Measurements from ENCODE around the gene DOK1. TPM values are rescaled to one million over a fixed set of nuclear protein-coding genes. Genes with fewer than 3 reads are reported as not detected.

The DOK1 gene
- polyA plus RNA-seq, 3 donors = 48.0 to 53.6 (median 49.3) TPM

GRCh38 chr2:74599676-74600075 lies 45.2 kb downstream of the DOK1 start:
- H4K20me1 ChIP-seq (ENCODE audit: insufficient read depth, low read length) = no peaks in the 10 kb centered on the region
- H3K4me1 Mint-ChIP-seq = peaks cover 3% of the 10 kb centered on the region
- no peak for DNase-seq
- TF ChIP-seq, protein P1, sequence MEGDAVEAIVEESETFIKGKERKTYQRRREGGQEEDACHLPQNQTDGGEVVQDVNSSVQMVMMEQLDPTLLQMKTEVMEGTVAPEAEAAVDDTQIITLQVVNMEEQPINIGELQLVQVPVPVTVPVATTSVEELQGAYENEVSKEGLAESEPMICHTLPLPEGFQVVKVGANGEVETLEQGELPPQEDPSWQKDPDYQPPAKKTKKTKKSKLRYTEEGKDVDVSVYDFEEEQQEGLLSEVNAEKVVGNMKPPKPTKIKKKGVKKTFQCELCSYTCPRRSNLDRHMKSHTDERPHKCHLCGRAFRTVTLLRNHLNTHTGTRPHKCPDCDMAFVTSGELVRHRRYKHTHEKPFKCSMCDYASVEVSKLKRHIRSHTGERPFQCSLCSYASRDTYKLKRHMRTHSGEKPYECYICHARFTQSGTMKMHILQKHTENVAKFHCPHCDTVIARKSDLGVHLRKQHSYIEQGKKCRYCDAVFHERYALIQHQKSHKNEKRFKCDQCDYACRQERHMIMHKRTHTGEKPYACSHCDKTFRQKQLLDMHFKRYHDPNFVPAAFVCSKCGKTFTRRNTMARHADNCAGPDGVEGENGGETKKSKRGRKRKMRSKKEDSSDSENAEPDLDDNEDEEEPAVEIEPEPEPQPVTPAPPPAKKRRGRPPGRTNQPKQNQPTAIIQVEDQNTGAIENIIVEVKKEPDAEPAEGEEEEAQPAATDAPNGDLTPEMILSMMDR (IDR thresholded peaks at IDR 0.05) = no peak
- no peak overlapping the region for H3K4me2 ChIP-seq (replicated peaks; ENCODE audit: extremely low read depth, low read length, poor library complexity, severe bottlenecking)
- no peak overlapping the region for H3K4me3 ChIP-seq (replicated peaks in 1 of 3; ENCODE audit: low read depth in 2 of 3, low read length in 3 of 3)
- H3K27ac ChIP-seq (ENCODE audit: low read depth in 1 of 2, low read length in 2 of 2) = no peak overlapping the region
- intact Hi-C loops (cut with micrococcal nuclease) = no loop called here
- H3K27me3 Mint-ChIP-seq (ENCODE audit: low read depth in 3 of 3) = peaks cover 11 to 19% (median 11%) of the 10 kb centered on the region in 3 donors
- H3K79me2 ChIP-seq (ENCODE audit: insufficient read depth, low read length) = no peaks in the 10 kb centered on the region
- peaks cover 0 to 5% of the 10 kb centered on the region in 2 donors for H3K4me1 ChIP-seq (ENCODE audit: control insufficient read depth in 1 of 2, insufficient read depth in 2 of 2, low read length in 2 of 2)
- H3K36me3 ChIP-seq (replicated peaks in 1 of 2; ENCODE audit: control insufficient read depth in 1 of 2, insufficient read depth in 2 of 2, low read length in 2 of 2) = no peaks in the 10 kb centered on the region
- no peaks in the 10 kb centered on the region for H3K9me3 ChIP-seq (replicated peaks in 1 of 2; ENCODE audit: control insufficient read depth in 1 of 2, insufficient read depth in 1 of 2, low read length in 2 of 2)
- H2AFZ ChIP-seq (ENCODE audit: insufficient read depth, low read depth, low read length, poor library complexity, severe bottlenecking) = no peak overlapping the region
- peaks cover 0 to 2% (median 0%) of the 10 kb centered on the region in 7 donors for H3K9me3 Mint-ChIP-seq
- no peaks in the 10 kb centered on the region for H3K36me3 Mint-ChIP-seq
- H3K27ac Mint-ChIP-seq = no peak overlapping the region
- WGBS (ENCODE audit: insufficient coverage) = no CpG with 5 or more reads among the region's 3 CpGs
- H3K9ac ChIP-seq (ENCODE audit: insufficient read depth, low read length, poor library complexity, severe bottlenecking) = no peak overlapping the region
- no peak overlapping the region for H3K4me3 Mint-ChIP-seq
- peaks cover 2 to 3% of the 10 kb centered on the region in 2 donors for H3K27me3 ChIP-seq (ENCODE audit: control insufficient read depth in 2 of 2, insufficient read depth in 2 of 2, low read length in 2 of 2)

DNA sequence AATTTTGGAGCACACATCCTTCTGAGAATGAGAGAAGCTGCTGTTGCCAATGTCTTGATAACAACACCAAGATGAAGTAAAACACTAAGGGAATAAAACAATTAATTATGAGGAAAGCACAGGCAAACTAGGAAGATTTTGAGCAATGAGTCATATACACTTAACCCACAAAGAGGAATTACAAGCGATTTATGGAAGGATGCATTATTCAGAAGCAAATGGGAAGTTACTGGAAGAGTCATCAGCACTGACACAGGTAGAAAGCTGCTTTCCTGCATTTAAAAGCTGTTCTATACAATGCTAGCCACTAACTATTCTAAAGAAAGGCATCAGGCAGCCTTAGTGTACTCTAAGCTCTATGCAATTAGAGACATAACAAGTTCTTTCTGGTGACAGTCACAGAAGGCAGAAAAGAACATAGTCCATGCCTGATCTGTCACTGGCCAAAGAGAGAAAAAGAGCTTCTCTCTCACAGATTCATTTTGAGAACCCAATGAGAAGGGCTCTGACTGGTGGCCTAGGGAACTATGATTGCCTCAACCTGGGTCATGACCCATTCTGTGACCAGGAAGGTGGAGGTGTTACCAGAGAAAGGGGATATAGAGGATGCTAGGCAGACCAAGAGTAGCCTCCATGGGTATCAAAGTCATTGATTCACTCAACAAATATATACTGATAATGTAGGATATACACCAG lies 48.2 kb downstream of the DOK1 start:
- peaks cover 0 to 5% of the 10 kb centered on the region in 2 donors for H3K4me1 ChIP-seq (ENCODE audit: control insufficient read depth in 1 of 2, insufficient read depth in 2 of 2, low read length in 2 of 2)
- H3K4me3 ChIP-seq (replicated peaks in 1 of 3; ENCODE audit: low read depth in 2 of 3, low read length in 3 of 3) = no peak overlapping the region
- intact Hi-C loops (cut with micrococcal nuclease) = no loop called here
- H3K27me3 ChIP-seq (ENCODE audit: control insufficient read depth in 2 of 2, insufficient read depth in 2 of 2, low read length in 2 of 2) = peaks cover 0 to 2% of the 10 kb centered on the region in 2 donors
- no CpG with 5 or more reads among the region's 1 CpG for WGBS (ENCODE audit: insufficient coverage)
- peaks cover 3% of the 10 kb centered on the region for H3K4me1 Mint-ChIP-seq
- TF ChIP-seq, protein P1 (IDR thresholded peaks at IDR 0.05) = no peak
- no peak overlapping the region for H3K4me2 ChIP-seq (replicated peaks; ENCODE audit: extremely low read depth, low read length, poor library complexity, severe bottlenecking)
- H4K20me1 ChIP-seq (ENCODE audit: insufficient read depth, low read length) = no peaks in the 10 kb centered on the region
- peaks cover 6 to 23% (median 12%) of the 10 kb centered on the region in 3 donors for H3K27me3 Mint-ChIP-seq (ENCODE audit: low read depth in 3 of 3)
- no peaks in the 10 kb centered on the region for H3K79me2 ChIP-seq (ENCODE audit: insufficient read depth, low read length)
- H2AFZ ChIP-seq (ENCODE audit: insufficient read depth, low read depth, low read length, poor library complexity, severe bottlenecking) = no peak overlapping the region
- H3K36me3 ChIP-seq (replicated peaks in 1 of 2; ENCODE audit: control insufficient read depth in 1 of 2, insufficient read depth in 2 of 2, low read length in 2 of 2) = no peaks in the 10 kb centered on the region
- H3K9me3 Mint-ChIP-seq = peaks cover 0 to 2% (median 0%) of the 10 kb centered on the region in 7 donors
- no peaks in the 10 kb centered on the region for H3K36me3 Mint-ChIP-seq
- no peak overlapping the region for H3K9ac ChIP-seq (ENCODE audit: insufficient read depth, low read length, poor library complexity, severe bottlenecking)
- H3K4me3 Mint-ChIP-seq = no peak overlapping the region
- no peaks in the 10 kb centered on the region for H3K9me3 ChIP-seq (replicated peaks in 1 of 2; ENCODE audit: control insufficient read depth in 1 of 2, insufficient read depth in 1 of 2, low read length in 2 of 2)
- no peak overlapping the region for H3K27ac Mint-ChIP-seq
- H3K27ac ChIP-seq (ENCODE audit: low read depth in 1 of 2, low read length in 2 of 2) = no peak overlapping the region
- DNase-seq = peak in 2 of 3 donors; percentile 20 to 47

All from CD14-positive monocyte (primary cell).